Head of caudate nucleus (tissue), 42 donors: Measurements from ENCODE around the gene NAA80.
"Not testable (repeated sequence)": the region's sequence is repeated elsewhere in the genome, so short reads cannot be mapped to it uniquely, and the experiment has no call there.

Experiments
- DNase-seq, 42 donors: peaks; one replicate each; pipeline versions ENCODE4 v3.0.0 to v3.0.0-alpha.2; 2020 to 2021; ENCODE audit warnings: mixed read lengths in 7 of 42
- intact Hi-C: fragments of 100-400 bp; cut with DNase I; formaldehyde crosslinking; loops from one replicate; pipeline ENCODE4 v1.15.0; 2022

The NAA80 gene

GRCh38 chr3:50296721-50297383 lies 2.4 kb downstream of the NAA80 start:
- DNase-seq, result no peak
- intact Hi-C loops, result no loop called here

GRCh38 chr3:50295553-50296431 lies 3.4 kb downstream of the NAA80 start:
- peak in 27 of 42 donors; percentile 37 to 86 (median 60) for DNase-seq
- intact Hi-C loops, result no loop called here

GRCh38 chr3:50294492-50295403 lies 4.5 kb downstream of the NAA80 start:
- intact Hi-C loops, result loop anchor here (5.0 kb wide), 1 partner anchor 33 kb away; the partner anchor contains the start of gene TUSC2
- DNase-seq, result no peak

- DNase-seq, result no peak
- intact Hi-C loops, result loop anchor here (5.0 kb wide), 1 partner anchor 33 kb away; the partner anchor contains the start of gene TUSC2
These were observed 5.1 kb downstream of the NAA80 start for GRCh38 chr3:50294089-50294488.

GRCh38 chr3:50293079-50293801 lies 6.0 kb downstream of the NAA80 start:
- intact Hi-C loops, result loop anchor here (5.0 kb wide), 1 partner anchor 34 kb away; the partner anchor contains the start of gene TUSC2
- no peak for DNase-seq

GRCh38 chr3:50292159-50293078 lies 6.8 kb downstream of the NAA80 start, which contains the start of gene IFRD2:
TSS of gene IFRD2 (minus strand) at chr3:50292429. CDS start at chr3:50292274, 155 bp downstream.
- DNase-seq, result peak; percentile 97 to 99 (median 98)
- intact Hi-C loops, result loop anchor here (5.0 kb wide), 1 partner anchor 35 kb away; the partner anchor contains the start of gene TUSC2

GRCh38 chr3:50290161-50290641 lies 9.0 kb downstream of the NAA80 start:
- DNase-seq, result no peak
- intact Hi-C loops, result loop anchor here (5.0 kb wide), 1 partner anchor 37 kb away; the partner anchor contains the start of gene TUSC2

- intact Hi-C loops, result no loop called here
- DNase-seq, result no peak
These were observed 10.1 kb downstream of the NAA80 start for GRCh38 chr3:50289130-50289529.

- intact Hi-C loops, result no loop called here
- no peak for DNase-seq
These were observed 10.7 kb downstream of the NAA80 start for GRCh38 chr3:50288387-50289007.

- DNase-seq, result no peak
- intact Hi-C loops, result no loop called here
These were observed 11.9 kb downstream of the NAA80 start for GRCh38 chr3:50287262-50287661.

- intact Hi-C loops, result no loop called here
- peak in 1 of 42 donors; percentile 12 for DNase-seq
These were observed 12.6 kb downstream of the NAA80 start for GRCh38 chr3:50286322-50287227.

- DNase-seq, intact Hi-C loops: not testable (repeated sequence)
These were observed 15.1 kb downstream of the NAA80 start for GRCh38 chr3:50284121-50284520.

- intact Hi-C loops, result loop anchor here (5.0 to 10.0 kb wide), 3 partner anchors 45 to 165 kb away; partner anchors contain the start of genes GNAT1, HYAL2 and TUSC2
These were observed 19.8 kb downstream of the NAA80 start for GRCh38 chr3:50279255-50280016.

GRCh38 chr3:50278880-50279224 lies 20.4 kb downstream of the NAA80 start, which contains the start of gene LSMEM2:
TSS of gene LSMEM2 (plus strand) at chr3:50279087. CDS start at chr3:50279114, 27 bp downstream.
- intact Hi-C loops, result loop anchor here (5.0 to 10.0 kb wide), 3 partner anchors 46 to 164 kb away; partner anchors contain the start of genes GNAT1, HYAL2 and TUSC2
- peak in 9 of 42 donors; percentile 39 to 71 (median 55) for DNase-seq

More at GRCh38 chr3:50279255-50280016, 19.8 kb downstream of the NAA80 start:
- no peak for DNase-seq
